IMR-90 (cell line): ENCODE data around the gene TTC31. TPM values are rescaled to one million over a fixed set of nuclear protein-coding genes. Genes with fewer than 3 reads are reported as not detected.

ENCODE experiments used
- ATAC-seq: fragments of 200-7000 bp; cut with Tn5 transposase; 2 replicates; pipeline ENCODE4 v1.9.1; 2020; ENCODE audit warnings: low read depth, mild to moderate bottlenecking, moderate library complexity
- BruUV-seq: library from RNA; stranded (reverse); fragments of 400-500 nt; replicated peaks from 2 replicates; lab custom pipeline; 2021; lab: Mats Ljungman, UMichigan
- CTCF ChIA-PET: fragments of 300-600 bp; formaldehyde crosslinking; extraction: SDS; loops from one replicate; lab custom pipeline; 2021; ENCODE audit warnings: antibody characterized with exemption; lab: Yijun Ruan, JAX
- POLR2A ChIA-PET: fragments of 300-600 bp; sonication (Branson Sonifier 250); formaldehyde crosslinking; loops from one replicate; lab custom pipeline; 2022; ENCODE audit warnings: antibody characterized with exemption; ENCODE audit not compliant: unreplicated experiment; lab: Charles Lee
- DNase-seq: peaks from one replicate; pipeline ENCODE4 v3.0.0; 2013
- H2AFZ ChIP-seq: replicated peaks from 2 replicates; pipeline ENCODE3; 2013; ENCODE audit warnings: low read length, mild to moderate bottlenecking; ENCODE audit not compliant: poor library complexity
- H2AK5ac ChIP-seq: 2 replicates; pipeline ENCODE4 v1.6.1; 2013; ENCODE audit warnings: low read depth, low read length, inconsistent platforms
- H2AK9ac ChIP-seq: replicated peaks from 2 replicates; pipeline ENCODE3; 2013; ENCODE audit warnings: mild to moderate bottlenecking, low read depth, low read length, moderate library complexity; ENCODE audit not compliant: poor library complexity
- H2BK120ac ChIP-seq: 2 replicates; pipeline ENCODE4 v1.6.1; 2013; ENCODE audit warnings: low read depth, low read length, inconsistent platforms
- H2BK15ac ChIP-seq: 3 replicates; pipeline ENCODE4 v1.6.1; 2013; ENCODE audit warnings: low read depth, low read length, inconsistent platforms
- H2BK20ac ChIP-seq: 2 replicates; pipeline ENCODE4 v1.6.1; 2013; ENCODE audit warnings: low read depth, mild to moderate bottlenecking, inconsistent platforms, low read length, moderate library complexity
- H2BK5ac ChIP-seq: 2 replicates; pipeline ENCODE4 v1.6.1; 2013; ENCODE audit warnings: mild to moderate bottlenecking, low read depth, low read length, inconsistent platforms; ENCODE audit not compliant: poor library complexity, severe bottlenecking
- H3K14ac ChIP-seq: replicated peaks from 2 replicates; pipeline ENCODE4 v1.6.1; 2013; ENCODE audit warnings: low read depth, low read length, inconsistent platforms
- H3K18ac ChIP-seq: 2 replicates; pipeline ENCODE4 v1.6.1; 2013; ENCODE audit warnings: low read depth, low read length, control low read depth
- H3K23ac ChIP-seq: 2 replicates; pipeline ENCODE4 v1.6.1; 2013; ENCODE audit warnings: low read depth, low read length, inconsistent platforms
- H3K27ac ChIP-seq: 2 replicates; pipeline ENCODE4 v1.5.1; 2013; ENCODE audit warnings: mild to moderate bottlenecking, control low read depth, low read length; ENCODE audit not compliant: insufficient read depth
- H3K27me3 ChIP-seq: 2 replicates; pipeline ENCODE4 v1.6.1; 2013; ENCODE audit warnings: low read length; ENCODE audit not compliant: control insufficient read depth, insufficient read depth
- H3K36me3 ChIP-seq: 2 replicates; pipeline ENCODE4 v1.6.1; 2013; ENCODE audit warnings: low read length, mixed read lengths; ENCODE audit not compliant: control insufficient read depth, insufficient read depth
- H3K4ac ChIP-seq: 2 replicates; pipeline ENCODE4 v1.6.1; 2013; ENCODE audit warnings: low read depth, low read length, inconsistent platforms
- H3K4me1 ChIP-seq: 2 replicates; pipeline ENCODE4 v1.6.1; 2013; ENCODE audit warnings: low read length, mixed read lengths; ENCODE audit not compliant: control insufficient read depth, insufficient read depth
- H3K4me2 ChIP-seq: 2 replicates; pipeline ENCODE4 v1.6.1; 2013; ENCODE audit warnings: low read depth, mild to moderate bottlenecking, control low read depth, low read length, moderate library complexity
- H3K4me3 ChIP-seq: 2 replicates; pipeline ENCODE4 v1.5.1; 2013; ENCODE audit warnings: low read depth, mild to moderate bottlenecking, control low read depth, low read length, moderate library complexity; ENCODE audit not compliant: insufficient read depth
- H3K56ac ChIP-seq: 2 replicates; pipeline ENCODE4 v1.6.1; 2013; ENCODE audit warnings: low read length, inconsistent platforms; ENCODE audit not compliant: insufficient read depth; ENCODE audit errors: extremely low read depth
- H3K79me1 ChIP-seq, 2 experiments: 2 replicates each; pipeline ENCODE4 v1.6.1; 2013; ENCODE audit warnings: low read length in 2 of 2, inconsistent platforms in 1 of 2, low read depth in 1 of 2
- H3K9ac ChIP-seq: 2 replicates; pipeline ENCODE4 v1.6.1; 2013; ENCODE audit warnings: low read depth, low read length, control low read depth
- H3K9me1 ChIP-seq: 2 replicates; pipeline ENCODE4 v1.6.1; 2013; ENCODE audit warnings: low read length, inconsistent platforms; ENCODE audit not compliant: insufficient read depth
- H3K9me3 ChIP-seq: 2 replicates; pipeline ENCODE4 v1.6.1; 2013; ENCODE audit warnings: low read length; ENCODE audit not compliant: control insufficient read depth, insufficient read depth
- H4K20me1 ChIP-seq: 2 replicates; pipeline ENCODE4 v1.6.1; 2013; ENCODE audit warnings: low read length, inconsistent platforms; ENCODE audit not compliant: insufficient read depth
- H4K5ac ChIP-seq: 2 replicates; pipeline ENCODE4 v1.6.1; 2013; ENCODE audit warnings: mild to moderate bottlenecking, low read depth, low read length, control low read depth
- H4K8ac ChIP-seq, 2 experiments: 2 replicates each; pipeline ENCODE4 v1.6.1; 2013; ENCODE audit warnings: low read depth in 2 of 2, low read length in 2 of 2, control low read depth in 1 of 2, inconsistent platforms in 1 of 2
- H4K91ac ChIP-seq: 2 replicates; pipeline ENCODE4 v1.6.1; 2013; ENCODE audit warnings: low read depth, low read length, inconsistent platforms; ENCODE audit not compliant: insufficient read depth
- CEBPB ChIP-seq: IDR thresholded peaks from 2 replicates; pipeline ENCODE4 v1.6.1; 2012; ENCODE audit warnings: low read depth, low read length, improper control_type of control experiment
- FOS ChIP-seq: fragments of 150-350 bp; IDR thresholded peaks from 2 replicates; pipeline ENCODE4 v1.6.1; 2016; ENCODE audit warnings: low read depth, low read length
- MAFK ChIP-seq: IDR thresholded peaks from 2 replicates; pipeline ENCODE4 v1.6.1; 2012; ENCODE audit warnings: low read depth, low read length, improper control_type of control experiment
- MAZ ChIP-seq: IDR thresholded peaks from 2 replicates; pipeline ENCODE4 v1.6.1; 2012; ENCODE audit warnings: low read depth, mild to moderate bottlenecking, low read length, improper control_type of control experiment, moderate library complexity, borderline replicate concordance
- MXI1 ChIP-seq: IDR thresholded peaks from 2 replicates; pipeline ENCODE4 v1.6.1; 2012; ENCODE audit warnings: low read depth, mild to moderate bottlenecking, low read length, moderate library complexity, borderline replicate concordance
- POLR2A ChIP-seq: IDR thresholded peaks from 2 replicates; pipeline ENCODE4 v1.6.1; 2012; ENCODE audit warnings: mild to moderate bottlenecking, low read depth, low read length
- RCOR1 ChIP-seq: IDR thresholded peaks from 2 replicates; pipeline ENCODE4 v1.6.1; 2012; ENCODE audit warnings: mild to moderate bottlenecking, low read length, improper control_type of control experiment; ENCODE audit not compliant: insufficient replicate concordance
- RFX5 ChIP-seq: IDR thresholded peaks from 2 replicates; pipeline ENCODE4 v1.8.0; 2012; ENCODE audit warnings: low read depth, mild to moderate bottlenecking, low read length, moderate library complexity
- WGBS, 2 experiments: methylation state at CpG; one replicate each; pipeline versions ENCODE4 v1.1.5 to v1.1.7; 2013; ENCODE audit warnings: missing lambda C conversion rate in 2 of 2; ENCODE audit not compliant: insufficient read length in 1 of 2; ENCODE audit errors: extremely low coverage in 2 of 2; 5-methylcytosine and 5-hydroxymethylcytosine counted together
- dilution Hi-C: fragments of 300-500 bp; cut with HindIII; formaldehyde crosslinking; loops from one replicate; pipeline ENCODE4 v1.14.3; 2018; ENCODE audit warnings: low sequenced_read_pairs; ENCODE audit not compliant: unreplicated experiment
- in situ Hi-C: fragments of 300-500 bp; cut with MboI; formaldehyde crosslinking; loops from 3 replicates; pipeline ENCODE4 v1.14.3; 2019; ENCODE audit warnings: low sequenced_read_pairs, inconsistent platforms, mixed read lengths
- intact Hi-C: fragments of 100-400 bp; cut with micrococcal nuclease; formaldehyde crosslinking; loops from 2 replicates; pipeline ENCODE4 v1.10.0; 2022
- polyA plus RNA-seq, 3 experiments: library from polyadenylated mRNA; depleted of rRNA; stranded (reverse); fragments of >200 nt; gene quantifications; 2 replicates each; pipeline ENCODE4 v1.2.3, GENCODE V29; 2012; ENCODE audit warnings: low replicate concordance in 1 of 3
- total RNA-seq: library from RNA; depleted of rRNA; stranded (reverse); fragments of >200 nt; gene quantifications from 2 replicates; pipeline ENCODE4 v1.2.3, GENCODE V29; 2012

The TTC31 gene
- total and polyA plus RNA-seq, 2 of the 4 experiments (the other 2 are of a cell fraction), result 6.3 to 18.8 TPM

DNA sequence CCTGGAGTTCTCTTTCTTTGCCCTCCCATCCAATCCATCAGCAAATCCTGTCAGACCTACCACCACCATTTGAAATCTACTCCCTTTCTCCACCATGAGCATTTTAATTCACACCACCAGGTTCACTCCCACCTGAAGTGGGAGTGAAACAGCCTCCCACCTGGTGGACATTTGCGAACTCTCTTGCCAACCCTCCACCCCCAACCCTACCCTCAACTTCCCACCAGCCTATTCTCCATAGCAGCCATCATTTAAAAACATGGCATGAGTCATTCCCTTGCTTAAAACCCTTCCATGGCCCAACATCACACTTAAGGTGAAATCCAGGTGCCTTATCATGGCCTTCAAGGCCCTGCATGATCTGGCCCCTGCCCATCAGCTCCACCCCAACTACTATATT is 44.6 kb upstream of the TTC31 start (continued):
- TF ChIP-seq RFX5, result no peak
- TF ChIP-seq POLR2A, result no peak
- no peak for TF ChIP-seq CEBPB
- no peak for TF ChIP-seq RCOR1
- no peak for TF ChIP-seq FOS

DNA sequence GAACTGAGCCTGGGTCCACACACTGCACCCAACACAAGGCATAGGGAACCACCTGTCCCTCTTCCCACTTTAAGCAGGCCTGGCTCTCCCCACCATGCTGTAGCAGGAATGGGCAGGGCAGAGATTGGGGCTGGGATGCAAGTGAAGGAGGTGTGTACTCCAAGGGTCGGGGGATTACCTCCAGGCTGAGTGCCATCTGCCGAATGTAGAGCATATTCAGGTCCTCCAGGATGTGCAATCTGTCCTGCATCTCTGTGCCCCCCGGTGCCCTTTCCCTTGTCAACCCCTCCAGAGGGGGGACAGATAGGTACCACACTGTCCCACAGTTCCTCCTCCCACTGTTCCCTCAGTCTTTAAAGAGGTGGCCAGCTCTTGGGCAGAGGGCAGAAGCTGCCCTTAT is 43.5 kb upstream of the TTC31 start:
- Histone ChIP-seq H3K9me1 (peaks cover 21% of the 10 kb centered on the region), H3K14ac (peak overlapping the region; percentile 93), H2BK120ac (no peak overlapping the region), H3K23ac (peak overlapping the region; percentile 45), H3K36me3 (no peaks in the 10 kb centered on the region; the same call in 1 of the 2 replicates), H3K79me1 (peaks cover 23 to 50% of the 10 kb centered on the region in 2 experiments), H3K9ac (peak overlapping the region; percentile 83), H4K8ac (peak overlapping the region; percentile 87 to 94; a peak in 3 of 4 replicates), H4K20me1 (0 out of 2 replicates have a peak, but pooled peaks cover 3% of the 10 kb centered on the region), H2AK5ac (peak overlapping the region; percentile 95), H4K5ac (no peak overlapping the region), H2BK15ac (no peak overlapping the region), H4K91ac (peak overlapping the region; percentile 93), H3K9me3 (no peaks in the 10 kb centered on the region), H2AFZ (peak overlapping the region; percentile 94), H3K18ac (peak overlapping the region; percentile 3; the same call in 1 of the 2 replicates), H3K27me3 (no peaks in the 10 kb centered on the region; the same call in 1 of the 2 replicates), H2BK5ac (no peak overlapping the region), H2BK20ac (no peak overlapping the region), H3K27ac (peak overlapping the region; percentile 66), H3K4ac (peak overlapping the region; percentile 95), H3K56ac (peak overlapping the region; percentile 67), H3K4me3 (peak overlapping the region; percentile 48), H3K4me2 (peak overlapping the region; percentile 89), H2AK9ac (peak overlapping the region; percentile 99), H3K4me1 (peaks cover 23% of the 10 kb centered on the region)
- POLR2A ChIA-PET, result no interaction called here
- no peak for ATAC-seq
- no TSS peak for BruUV-seq
- CTCF ChIA-PET, result no interaction called here
- intact Hi-C loops, result no loop called here
- 33% methylated on average over 1 of the region's 3 CpGs; no CpG with 5 or more reads in 1 of the 2 experiments for WGBS, 2 experiments
- DNase-seq, result no peak
- dilution Hi-C loops, result no loop called here
- in situ Hi-C loops, result no loop called here
- TF ChIP-seq POLR2A (no peak), RFX5 (no peak), MAZ (no peak), MXI1 (no peak), MAFK (no peak)
